Ectodermal cell (in vitro differentiated cells): ENCODE data around the gene FAM83E. TPM values are rescaled to one million over a fixed set of nuclear protein-coding genes. Genes with fewer than 3 reads are reported as not detected.
"Not testable (repeated sequence)": the region's sequence is repeated elsewhere in the genome, so short reads cannot be mapped to it uniquely, and the experiment has no call there.

ENCODE experiments used
- H3K27ac ChIP-seq: 2 replicates; pipeline ENCODE4 v1.7.0; 2013; ENCODE audit warnings: mild to moderate bottlenecking, low read depth, low read length; ENCODE audit not compliant: insufficient read depth, poor library complexity, severe bottlenecking
- H3K27me3 ChIP-seq: 2 replicates; pipeline ENCODE4 v1.7.0; 2013; ENCODE audit warnings: mild to moderate bottlenecking, low read length; ENCODE audit not compliant: insufficient read depth, control insufficient read depth, poor library complexity, severe bottlenecking
- H3K36me3 ChIP-seq: one replicate; pipeline ENCODE4 v1.7.0; 2013; ENCODE audit warnings: low read length; ENCODE audit not compliant: control insufficient read depth, insufficient read depth
- H3K4me1 ChIP-seq: one replicate; pipeline ENCODE4 v1.7.0; 2013; ENCODE audit warnings: low read length; ENCODE audit not compliant: control insufficient read depth, insufficient read depth
- H3K4me3 ChIP-seq: 2 replicates; pipeline ENCODE4 v1.7.0; 2013; ENCODE audit warnings: low read depth, low read length, control low read depth; ENCODE audit not compliant: insufficient read depth
- H3K9me3 ChIP-seq: 2 replicates; pipeline ENCODE4 v1.7.0; 2013; ENCODE audit warnings: mild to moderate bottlenecking, low read length, moderate library complexity; ENCODE audit not compliant: control insufficient read depth
- WGBS, 2 experiments: methylation state at CpG; one replicate each; pipeline ENCODE4 v1.1.7; 2013; ENCODE audit warnings: missing lambda C conversion rate in 2 of 2; 5-methylcytosine and 5-hydroxymethylcytosine counted together
- polyA plus RNA-seq, 4 experiments: library from polyadenylated mRNA; stranded (reverse); fragments of 50-300 nt; gene quantifications; one replicate each; pipeline ENCODE4 v1.2.3, GENCODE V29; 2013

Gene FAM83E
- 0.26 TPM for polyA plus RNA-seq (2013, experiment 1 of 4)
- polyA plus RNA-seq (2013, experiment 2 of 4): 1.2 TPM
- polyA plus RNA-seq (2013, experiment 3 of 4): 1.1 TPM
- polyA plus RNA-seq (2013, experiment 4 of 4): 1.0 TPM

GRCh38 chr19:48614436-48615230 lies at the start of gene FAM83E:
Gene FAM83E, minus strand, starts transcription at chr19:48615076. Its CDS starts 1,704 bp downstream, at chr19:48613372.
- Histone ChIP-seq H3K9me3 (no peaks in the 10 kb centered on the region), H3K27me3 (no peaks in the 10 kb centered on the region), H3K4me1 (peaks cover 46% of the 10 kb centered on the region), H3K4me3 (peak within 1 kb of the TSS; percentile 6), H3K36me3 (peaks cover 7% of the 10 kb centered on the region), H3K27ac (peak within 1 kb of the TSS; percentile 84)
- 28 to 30% methylated on average over 31 of the region's 31 CpGs for WGBS, 2 experiments

- no peak overlapping the region for H3K4me3 ChIP-seq
- no peaks in the 10 kb centered on the region for H3K9me3 ChIP-seq
- H3K4me1 ChIP-seq: no peaks in the 10 kb centered on the region
- no peak overlapping the region for H3K27ac ChIP-seq
- no peaks in the 10 kb centered on the region for H3K36me3 ChIP-seq
- no peaks in the 10 kb centered on the region for H3K27me3 ChIP-seq
- 82 to 89% methylated on average over 14 of the region's 14 CpGs for WGBS, 2 experiments
These were observed 49.6 kb upstream of the FAM83E start for GRCh38 chr19:48664476-48664875.

- no peak overlapping the region for H3K4me3 ChIP-seq
- H3K4me1 ChIP-seq: no peaks in the 10 kb centered on the region
- H3K36me3 ChIP-seq: no peaks in the 10 kb centered on the region
- H3K27me3 ChIP-seq: no peaks in the 10 kb centered on the region
- no peak overlapping the region for H3K27ac ChIP-seq
- H3K9me3 ChIP-seq: no peaks in the 10 kb centered on the region
- WGBS, 2 experiments: 90 to 94% methylated on average over 4 of the region's 4 CpGs
These were observed 48.8 kb upstream of the FAM83E start for GRCh38 chr19:48663667-48664066.

- Histone ChIP-seq H3K36me3 (no peaks in the 10 kb centered on the region), H3K4me3 (no peak overlapping the region), H3K9me3 (no peaks in the 10 kb centered on the region), H3K4me1 (no peaks in the 10 kb centered on the region), H3K27ac (no peak overlapping the region), H3K27me3 (no peaks in the 10 kb centered on the region)
- 96% methylated on average over 50 of the region's 50 CpGs for WGBS, 2 experiments
These were observed 46.8 kb upstream of the FAM83E start for GRCh38 chr19:48661711-48662090.

- Histone ChIP-seq H3K9me3 (no peaks in the 10 kb centered on the region), H3K4me1 (no peaks in the 10 kb centered on the region)
- WGBS, 2 experiments: 92% methylated on average over 35 of the region's 35 CpGs
These were observed 46.2 kb upstream of the FAM83E start for GRCh38 chr19:48660852-48661710.

GRCh38 chr19:48659768-48660167 lies 44.9 kb upstream of the FAM83E start:
- Histone ChIP-seq H3K27me3 (no peaks in the 10 kb centered on the region), H3K36me3 (no peaks in the 10 kb centered on the region), H3K27ac (no peak overlapping the region), H3K4me1 (no peaks in the 10 kb centered on the region), H3K4me3 (no peak overlapping the region), H3K9me3 (no peaks in the 10 kb centered on the region)
- 85 to 87% methylated on average over 5 of the region's 5 CpGs for WGBS, 2 experiments

More at GRCh38 chr19:48660852-48661710, 46.2 kb upstream of the FAM83E start:
- Histone ChIP-seq H3K27ac (no peak overlapping the region), H3K27me3 (no peaks in the 10 kb centered on the region), H3K36me3 (no peaks in the 10 kb centered on the region), H3K4me3 (no peak overlapping the region)

- Histone ChIP-seq H3K27ac (no peak overlapping the region), H3K9me3 (no peaks in the 10 kb centered on the region), H3K4me1 (no peaks in the 10 kb centered on the region), H3K27me3 (no peaks in the 10 kb centered on the region), H3K36me3 (no peaks in the 10 kb centered on the region), H3K4me3 (no peak overlapping the region)
- WGBS, 2 experiments: 94 to 96% methylated on average over 6 of the region's 6 CpGs
These were observed 43.6 kb upstream of the FAM83E start for GRCh38 chr19:48658483-48658882.

- not testable (repeated sequence) for H3K27me3 ChIP-seq, H3K4me1 ChIP-seq, H3K4me3 ChIP-seq, H3K9me3 ChIP-seq, H3K36me3 ChIP-seq, H3K27ac ChIP-seq
- 94 to 96% methylated on average over 5 of the region's 5 CpGs for WGBS, 2 experiments
These were observed 43.0 kb upstream of the FAM83E start for GRCh38 chr19:48657828-48658227.

GRCh38 chr19:48656840-48657474 lies 42.1 kb upstream of the FAM83E start:
- Histone ChIP-seq H3K27me3 (no peaks in the 10 kb centered on the region), H3K27ac (no peak overlapping the region), H3K36me3 (no peaks in the 10 kb centered on the region), H3K4me1 (no peaks in the 10 kb centered on the region), H3K4me3 (no peak overlapping the region), H3K9me3 (no peaks in the 10 kb centered on the region)
- 59 to 64% methylated on average over 16 of the region's 16 CpGs for WGBS, 2 experiments
